SW480 (cell line): Measurements from ENCODE around the gene SLC24A3.
"Not testable (repeated sequence)": the region's sequence is repeated elsewhere in the genome, so short reads cannot be mapped to it uniquely, and the experiment has no call there.

ENCODE experiments used
- DNase-seq: peaks from one replicate; pipeline ENCODE4 v3.0.0-alpha.2; 2016; ENCODE audit warnings: low spot score

Gene SLC24A3

DNA sequence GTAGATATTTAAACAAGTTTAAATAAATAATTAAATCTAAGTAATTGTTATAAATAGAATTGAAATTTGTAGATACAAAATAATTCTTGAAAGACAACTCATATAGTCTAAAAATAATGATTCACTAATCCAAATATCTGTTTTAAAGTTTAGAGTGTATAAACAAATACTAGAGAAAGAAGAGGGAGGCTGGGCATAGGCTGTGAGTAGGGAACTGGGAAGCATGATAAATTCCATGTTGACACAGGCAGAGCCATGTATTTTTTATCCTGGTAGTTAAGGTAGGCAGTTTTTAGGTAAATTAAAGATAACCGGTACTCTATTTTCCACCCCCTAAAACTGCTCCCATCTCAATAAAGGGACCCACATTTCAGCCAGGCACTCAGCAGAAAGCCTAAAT lies 534.0 kb downstream of the SLC24A3 start:
- DNase-seq, result no peak

DNA sequence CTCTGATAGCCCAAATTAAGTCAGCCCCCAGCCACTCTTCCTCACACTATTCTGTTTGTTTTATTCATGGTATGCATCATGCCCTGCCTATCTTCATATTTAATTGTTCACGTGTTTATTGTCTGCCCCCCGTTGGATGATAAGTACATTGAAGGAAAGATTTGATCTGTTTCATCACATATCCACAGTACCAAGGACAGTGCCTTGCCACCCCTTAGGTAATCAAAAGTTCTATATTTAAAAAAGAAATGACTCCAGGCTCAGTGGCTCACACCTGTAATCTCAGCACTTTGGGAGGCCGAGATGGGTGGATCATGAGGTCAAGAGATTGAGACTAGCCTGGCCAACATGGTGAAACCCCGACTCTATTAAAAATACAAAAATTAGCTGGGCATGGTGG lies 535.5 kb downstream of the SLC24A3 start:
- no peak for DNase-seq

DNA sequence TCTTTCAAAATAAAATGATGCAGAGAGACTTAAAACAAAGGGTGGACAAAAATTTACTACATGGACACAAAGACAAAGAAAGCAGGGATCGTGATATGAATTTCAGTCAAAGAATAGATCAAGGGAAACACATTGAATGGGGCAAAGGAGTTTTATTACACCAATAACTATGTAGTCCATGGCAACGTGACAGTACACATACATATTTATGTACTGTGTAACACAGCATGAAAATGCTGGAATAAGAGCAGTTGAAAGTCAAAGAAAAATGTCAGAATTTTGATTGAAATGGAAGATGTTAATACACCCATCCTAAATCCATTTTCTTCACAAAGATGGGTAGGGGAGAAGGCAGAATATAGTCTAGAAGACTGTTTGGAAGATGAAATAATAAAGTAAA lies 536.2 kb downstream of the SLC24A3 start:
- DNase-seq, result no peak

DNA sequence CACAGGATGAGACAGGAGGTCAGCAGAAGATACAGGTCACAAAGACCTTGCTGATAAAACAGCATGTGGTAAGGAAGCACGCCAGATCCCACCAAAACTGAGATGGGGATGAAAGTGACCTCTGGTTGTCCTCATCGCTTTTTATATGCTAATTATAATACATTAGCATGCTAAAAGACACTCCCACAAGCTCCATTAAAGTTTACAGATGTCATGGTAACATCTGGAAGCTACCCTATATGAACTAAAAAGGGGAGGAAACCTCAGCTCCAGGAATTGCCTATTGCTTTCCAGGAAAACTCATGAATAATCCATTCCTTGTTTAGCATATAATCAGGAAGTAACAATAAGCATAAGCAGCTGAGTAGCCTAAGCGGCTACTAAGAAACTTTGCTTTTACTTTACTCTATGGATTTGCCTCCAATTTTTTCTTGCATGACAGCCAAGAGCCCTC lies 537.2 kb downstream of the SLC24A3 start:
- DNase-seq, result no peak

DNA sequence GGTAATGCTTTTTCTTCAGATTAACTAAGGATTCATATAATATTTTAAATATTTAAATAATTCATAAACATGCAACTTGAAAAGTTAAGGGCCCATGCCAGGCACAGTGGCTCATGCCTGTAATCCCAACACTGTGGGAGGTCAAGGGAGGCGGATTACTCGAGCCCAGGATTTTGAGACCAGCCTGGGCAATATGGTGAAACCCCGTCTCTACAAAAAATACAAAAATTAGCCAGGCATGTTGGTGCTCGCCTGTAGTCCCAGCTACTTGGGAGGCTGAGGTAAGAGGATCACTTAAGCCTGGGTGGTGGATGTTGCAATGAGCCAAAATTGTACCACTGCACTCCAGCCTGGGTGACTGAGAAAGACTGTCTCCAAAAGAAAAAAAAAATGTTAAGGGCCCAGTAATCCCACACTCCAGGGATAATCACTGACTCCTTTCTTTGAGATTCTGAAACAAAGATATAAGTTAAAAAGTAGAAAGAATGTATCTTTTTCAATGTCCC lies 537.7 kb downstream of the SLC24A3 start:
- DNase-seq, result no peak

DNA sequence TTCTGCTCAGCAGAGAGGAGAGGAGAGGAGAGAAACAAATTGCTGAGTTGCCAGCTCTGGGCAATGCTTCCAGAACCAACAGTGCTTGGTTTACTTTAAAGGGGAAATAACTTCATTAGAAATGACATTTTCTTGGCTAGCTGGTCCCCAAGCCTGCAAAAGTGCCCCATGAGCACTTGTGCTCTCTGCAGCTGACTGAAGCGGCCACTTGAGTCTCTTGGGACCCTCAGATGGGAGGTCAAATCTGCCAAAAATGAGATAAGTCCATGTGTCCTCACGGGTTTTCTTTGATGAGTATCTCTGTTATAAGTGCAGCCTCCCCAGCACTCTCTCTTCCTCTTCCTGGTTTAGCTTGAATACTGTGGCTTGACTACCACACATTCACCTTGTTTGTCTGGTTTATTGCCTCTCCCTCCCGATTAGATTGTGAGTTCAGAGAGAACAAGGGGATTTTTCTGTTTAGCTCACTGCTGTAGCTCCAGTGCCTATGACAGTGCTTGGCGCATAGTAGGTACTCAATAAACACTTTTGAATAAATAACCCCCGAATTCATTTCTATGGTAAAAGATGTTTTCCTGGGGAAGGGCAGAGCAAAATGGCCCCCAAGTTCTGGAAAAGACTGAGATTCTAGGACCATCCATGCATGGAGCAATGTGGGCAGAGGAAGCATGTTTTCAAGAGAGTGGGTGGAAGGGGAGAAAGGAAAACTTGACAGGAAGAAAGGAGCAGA lies 538.6 kb downstream of the SLC24A3 start:
- no peak for DNase-seq

DNA sequence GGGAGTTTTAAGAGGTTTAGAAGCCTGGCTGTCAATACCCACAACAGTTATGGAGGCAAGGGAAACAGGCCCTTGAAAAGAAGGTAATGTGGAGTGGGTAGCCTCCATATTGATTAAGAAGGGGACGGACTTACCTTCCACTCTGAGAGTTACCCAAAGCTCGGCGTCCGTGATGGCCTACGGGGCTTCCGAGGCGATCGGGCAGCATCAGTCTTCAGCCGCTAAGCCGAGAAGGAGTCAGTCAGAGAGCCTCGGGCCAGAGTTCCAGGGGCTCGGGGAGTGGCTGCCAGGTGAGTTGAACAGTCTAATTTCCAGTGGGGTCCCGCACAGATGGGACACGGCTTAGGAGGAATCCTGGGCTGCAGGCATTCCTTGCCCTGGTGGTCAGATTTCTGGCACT lies 541.8 kb downstream of the SLC24A3 start:
- DNase-seq, result not testable (repeated sequence)

DNA sequence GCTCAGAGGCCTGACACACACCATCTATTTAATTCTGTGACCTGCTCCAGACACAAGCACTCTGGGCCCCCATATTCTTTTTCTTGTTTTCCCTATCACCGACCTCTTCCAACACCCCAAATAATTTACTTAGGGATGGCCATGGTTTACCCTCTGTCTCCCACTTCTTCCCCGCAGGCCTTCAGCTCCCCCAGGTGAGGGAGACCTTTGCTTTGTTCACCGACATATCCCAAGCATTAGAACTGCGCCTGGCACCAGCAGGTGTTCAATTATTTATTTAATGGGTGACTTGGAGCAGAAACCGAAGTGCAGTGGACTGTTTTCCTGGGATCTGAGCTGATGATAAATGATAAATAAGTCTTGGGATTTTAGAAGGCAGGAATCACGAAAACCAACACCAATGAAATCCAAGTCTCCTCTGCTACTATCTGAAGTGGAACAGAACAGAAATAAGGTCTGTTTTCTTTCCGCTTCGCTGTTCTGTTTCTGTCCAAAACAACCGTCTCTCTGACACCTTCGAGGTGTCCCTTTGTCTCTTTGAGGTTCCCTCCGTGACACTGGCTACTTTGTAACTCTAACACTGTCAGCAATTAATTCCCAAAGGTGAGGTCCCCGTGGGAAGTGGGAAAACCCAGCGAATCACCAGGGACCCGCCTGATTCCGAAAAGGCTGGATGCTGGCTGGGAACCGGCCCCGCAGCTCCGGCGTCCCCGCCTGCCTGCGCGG lies 544.5 kb downstream of the SLC24A3 start:
- DNase-seq, result no peak

DNA sequence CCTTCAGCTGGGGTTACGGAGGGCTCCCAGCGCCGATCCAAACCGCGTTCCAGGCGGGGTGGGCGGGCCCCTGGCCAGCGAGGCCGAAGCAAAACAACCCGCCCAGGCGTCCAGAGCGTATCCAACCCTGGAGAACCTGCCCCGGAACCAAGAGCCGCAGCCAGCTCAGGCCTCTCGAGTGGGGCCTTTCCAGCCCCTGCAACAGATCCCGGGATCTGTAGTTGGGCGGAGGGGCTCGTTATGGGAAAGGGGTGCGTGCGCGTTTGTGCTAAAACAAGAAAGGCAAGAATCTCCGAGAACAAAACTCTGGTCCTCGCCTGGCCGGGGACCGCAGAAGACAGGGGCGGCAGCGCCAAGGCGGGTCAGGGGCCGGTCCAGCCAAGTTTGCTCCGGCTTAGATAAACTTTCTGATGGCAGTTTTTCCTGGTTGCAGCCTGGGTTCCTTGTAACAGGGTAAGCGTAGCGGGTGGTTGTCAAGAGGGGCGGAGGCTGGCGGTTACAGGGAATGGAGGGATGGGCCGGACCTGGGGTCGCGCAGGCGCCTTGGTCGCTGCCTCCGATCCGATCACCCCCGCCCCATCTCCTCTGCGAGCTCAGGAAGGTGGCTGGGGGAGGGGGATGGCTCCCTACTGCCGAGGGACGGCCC lies 545.2 kb downstream of the SLC24A3 start:
- DNase-seq, result peak; percentile 75

DNA sequence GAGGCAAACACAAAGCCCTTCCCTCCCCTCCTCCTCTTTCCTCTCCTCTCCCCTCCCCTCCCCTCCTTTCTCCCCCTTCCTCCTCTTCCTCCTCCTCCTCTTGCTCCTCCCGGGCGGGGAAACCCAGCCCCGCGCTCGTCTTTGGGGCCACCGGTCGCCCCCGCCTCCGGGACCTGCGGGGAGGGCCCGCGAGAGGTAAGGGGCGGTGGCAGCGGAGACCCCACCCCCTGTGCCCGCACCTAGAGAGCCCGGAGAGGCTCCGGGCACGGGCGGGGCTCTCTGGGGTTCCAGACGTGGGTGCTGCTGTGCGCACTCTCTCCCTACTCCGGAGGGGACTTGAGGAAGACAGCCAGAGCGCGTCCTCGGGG lies 545.7 kb downstream of the SLC24A3 start, which contains the start of gene RIN2:
Gene RIN2 (plus strand): TSS at position 126 of the 368 bp plus-strand sequence. CDS start 131,344 bp downstream, outside the sequence.
- no peak for DNase-seq

DNA sequence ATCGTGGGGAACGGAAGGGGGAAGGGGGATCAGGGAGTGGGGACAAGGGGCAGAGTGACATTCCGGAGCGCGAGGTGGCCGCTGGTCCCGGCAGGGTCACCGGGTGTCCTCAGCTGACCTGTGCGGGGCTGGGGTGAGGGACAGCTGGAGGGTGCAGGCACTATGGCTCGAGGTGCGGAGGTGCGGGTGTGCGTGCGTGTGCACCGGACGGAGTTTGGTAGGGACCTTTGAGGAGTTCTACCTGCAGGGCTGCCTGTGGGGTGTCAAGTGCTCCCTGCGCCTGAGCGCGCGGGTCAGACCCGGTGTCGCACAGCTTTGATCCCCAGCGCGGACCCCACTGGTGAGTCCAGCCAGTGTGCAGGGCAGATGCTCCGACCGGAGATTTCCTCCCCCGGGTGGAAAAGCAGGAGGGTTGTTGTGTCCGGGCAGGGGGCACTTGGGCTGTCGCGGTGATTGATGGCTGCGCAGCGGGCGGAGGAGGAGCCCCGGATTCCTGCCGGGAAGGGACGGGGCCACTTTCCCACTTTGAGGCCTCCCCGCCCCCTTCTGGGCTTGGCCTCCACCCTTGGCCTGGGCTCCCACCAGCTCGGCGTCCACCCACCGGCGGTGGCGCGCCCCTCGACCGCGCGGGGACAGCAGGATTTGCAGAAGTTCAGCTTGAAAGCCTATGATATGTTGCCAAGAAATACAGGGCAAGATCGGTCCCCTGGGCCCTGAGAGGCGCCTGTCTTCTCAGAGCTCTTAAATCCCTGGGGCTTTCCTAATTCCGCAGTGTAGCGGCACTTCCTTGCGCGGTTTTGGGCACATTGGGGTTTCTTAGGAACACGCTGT lies 546.3 kb downstream of the SLC24A3 start:
- DNase-seq, result no peak

DNA sequence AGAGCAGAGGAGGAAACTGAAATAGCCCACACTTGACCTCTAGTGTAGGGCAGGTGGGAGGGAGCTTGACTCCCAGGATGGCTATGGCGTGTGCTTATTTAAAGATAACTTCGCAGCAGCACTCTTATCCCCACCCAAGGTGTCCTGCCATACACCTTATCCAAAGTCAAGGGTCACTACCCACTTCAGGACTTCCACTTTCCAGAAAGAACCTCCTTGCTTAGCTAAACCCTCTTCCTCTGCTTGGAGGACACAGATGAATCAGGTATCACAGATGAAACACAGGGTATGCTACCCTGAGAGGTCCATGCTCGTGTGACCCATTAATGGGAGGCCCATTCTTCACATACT lies 547.9 kb downstream of the SLC24A3 start:
- no peak for DNase-seq

DNA sequence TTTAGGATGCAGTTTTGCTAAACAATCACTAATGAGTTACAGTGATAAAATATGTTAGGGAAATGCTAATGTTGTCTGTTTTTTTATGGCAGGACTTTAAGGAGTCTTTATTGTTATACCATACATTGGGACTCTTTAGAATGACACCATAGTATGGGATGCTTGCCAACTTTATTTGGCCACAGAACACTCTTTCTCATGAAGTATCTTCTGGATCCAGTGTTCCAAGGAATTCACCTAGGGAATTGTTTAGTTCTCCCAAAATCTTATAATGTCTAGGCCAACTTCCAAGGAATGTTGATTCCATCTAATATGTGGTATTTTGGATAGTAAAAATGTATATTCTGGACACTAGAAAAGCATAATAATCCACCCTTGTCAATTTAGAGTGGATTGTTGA lies 548.9 kb downstream of the SLC24A3 start:
- DNase-seq, result no peak

DNA sequence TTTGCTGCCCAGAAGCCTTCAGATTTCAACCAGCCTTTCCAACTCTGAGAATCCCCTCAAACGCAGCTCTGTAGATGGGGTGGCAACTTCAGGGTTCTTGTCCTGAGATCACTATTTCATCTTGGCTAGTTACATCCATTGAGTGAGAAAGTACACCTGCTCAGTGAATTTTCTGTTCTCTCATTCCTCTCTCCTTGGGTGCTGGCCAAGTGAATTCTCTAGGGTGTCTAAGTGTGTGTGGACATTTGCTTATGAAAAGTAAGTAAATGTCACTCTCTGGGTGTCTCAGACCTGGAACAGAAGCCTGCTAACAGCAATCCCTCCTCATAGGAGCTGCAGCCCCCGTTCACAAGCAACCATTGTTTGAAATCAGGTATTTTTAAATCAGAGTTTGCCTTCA lies 549.4 kb downstream of the SLC24A3 start:
- DNase-seq, result no peak

DNA sequence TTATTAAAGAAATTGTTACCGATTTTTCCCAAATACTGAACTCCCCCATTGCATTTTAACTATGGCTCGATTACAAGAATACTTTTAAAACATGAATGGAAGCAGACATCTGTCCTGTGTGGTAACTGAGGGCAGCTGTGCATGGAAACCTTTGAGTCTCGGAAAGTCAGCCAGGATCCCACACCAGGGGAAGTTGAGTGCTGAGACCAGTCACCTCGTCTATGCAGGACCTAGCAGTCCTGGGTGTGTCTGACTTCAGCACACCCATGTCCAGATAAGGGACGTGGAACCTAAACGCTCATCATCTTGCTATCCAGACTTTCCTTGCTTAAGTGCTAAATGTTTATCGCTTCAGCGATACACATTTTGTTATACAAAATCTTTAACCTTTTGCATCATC lies 551.8 kb downstream of the SLC24A3 start:
- no peak for DNase-seq

DNA sequence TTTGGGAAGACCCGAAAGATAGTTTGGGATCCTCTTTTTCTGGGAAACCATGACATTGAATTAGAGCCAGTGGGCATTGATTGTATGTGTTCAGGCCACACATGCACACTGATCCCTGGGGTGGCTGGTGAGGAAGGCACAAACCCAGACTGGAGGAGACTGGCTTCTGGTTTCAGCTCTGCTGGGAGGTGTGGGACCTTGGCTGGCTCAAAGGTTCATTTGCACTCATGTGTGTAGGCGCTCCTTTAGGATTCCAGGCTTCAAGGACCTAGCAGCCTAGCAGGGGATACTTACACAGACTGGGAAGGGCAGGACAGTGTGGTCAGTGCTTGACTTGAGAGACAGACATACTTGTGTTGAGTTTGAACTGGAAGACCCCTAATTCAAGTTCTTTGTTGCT lies 552.8 kb downstream of the SLC24A3 start:
- DNase-seq, result no peak

DNA sequence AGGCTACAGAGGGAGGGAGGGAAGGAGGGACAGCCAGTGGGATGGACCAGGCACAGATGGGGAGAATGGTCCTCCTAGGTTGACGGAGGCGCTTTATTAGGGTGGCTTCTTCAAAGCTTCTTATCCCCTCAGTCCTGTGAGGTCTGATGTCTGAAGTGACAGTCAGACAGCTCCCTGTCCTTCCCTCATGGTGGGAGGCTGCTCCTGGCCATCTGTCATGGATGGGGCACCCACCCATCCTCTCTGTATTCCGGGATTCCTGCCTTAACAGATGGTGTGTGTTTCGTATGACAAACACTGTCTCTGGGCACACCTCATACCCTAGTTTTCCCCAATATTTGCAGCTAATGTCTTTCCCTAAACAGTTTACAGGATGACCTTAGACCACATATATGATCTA lies 553.5 kb downstream of the SLC24A3 start:
- DNase-seq, result no peak

DNA sequence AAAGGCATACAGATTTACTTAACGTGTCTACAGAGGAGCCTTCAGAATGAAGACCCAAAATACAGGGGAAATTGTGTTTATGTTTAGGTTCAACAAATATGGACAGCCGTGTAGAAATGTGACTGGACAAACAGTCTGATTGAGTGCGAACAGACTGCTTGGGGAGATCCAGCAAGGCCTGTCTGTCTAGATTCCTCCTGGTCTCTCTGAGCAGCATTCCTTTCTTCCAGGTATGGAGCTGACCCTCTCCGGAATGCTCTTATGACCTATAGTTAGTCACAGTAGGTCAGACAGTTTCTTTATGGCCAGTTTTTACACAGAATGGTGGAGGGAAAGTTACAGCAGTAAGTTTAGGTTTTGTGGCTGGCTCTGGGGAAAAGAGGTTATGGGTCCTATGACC lies 554.6 kb downstream of the SLC24A3 start:
- DNase-seq, result no peak

DNA sequence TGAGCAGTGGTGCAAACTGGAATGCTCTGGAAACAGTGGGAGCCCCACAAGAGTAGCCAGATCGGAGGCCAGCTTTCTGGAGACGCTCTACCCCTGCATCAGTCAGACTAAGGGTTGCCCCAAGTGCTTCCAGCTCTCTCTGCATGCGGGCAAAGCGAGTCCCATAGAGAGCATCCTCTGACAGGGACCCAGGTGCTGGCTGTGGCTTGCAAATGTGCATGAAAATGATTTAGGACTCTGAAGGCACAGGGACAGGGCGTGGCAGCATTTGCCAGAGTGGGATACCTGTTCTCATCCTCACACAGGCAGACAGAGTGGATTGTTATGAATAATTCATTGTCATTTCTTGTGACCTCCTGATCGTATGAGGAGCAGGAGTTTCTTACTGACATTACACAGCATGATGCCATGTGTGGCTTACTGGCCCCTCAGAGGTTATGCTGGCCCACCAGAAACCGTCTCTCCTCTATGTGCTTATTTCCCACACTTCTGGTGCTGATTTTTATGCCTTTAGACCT lies 555.9 kb downstream of the SLC24A3 start:
- no peak for DNase-seq

DNA sequence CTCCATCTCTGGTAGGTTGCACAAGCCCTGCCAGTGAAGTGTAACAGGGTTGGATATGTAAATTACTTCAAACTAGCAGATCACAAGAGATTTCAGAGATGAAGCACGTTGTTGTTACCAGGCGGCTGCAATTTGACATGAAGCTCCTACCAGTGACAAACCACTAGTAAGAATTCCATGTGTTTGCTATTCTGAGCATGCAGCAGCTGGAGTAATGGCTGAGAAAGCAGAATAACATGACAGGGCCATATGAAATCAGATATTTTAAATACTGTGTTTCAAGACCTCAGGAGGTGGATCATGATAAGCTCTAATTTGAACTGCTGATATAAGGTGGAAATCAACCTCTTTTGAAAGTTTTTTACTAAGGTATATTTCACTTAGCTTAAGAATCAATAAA lies 557.1 kb downstream of the SLC24A3 start:
- DNase-seq, result no peak

DNA sequence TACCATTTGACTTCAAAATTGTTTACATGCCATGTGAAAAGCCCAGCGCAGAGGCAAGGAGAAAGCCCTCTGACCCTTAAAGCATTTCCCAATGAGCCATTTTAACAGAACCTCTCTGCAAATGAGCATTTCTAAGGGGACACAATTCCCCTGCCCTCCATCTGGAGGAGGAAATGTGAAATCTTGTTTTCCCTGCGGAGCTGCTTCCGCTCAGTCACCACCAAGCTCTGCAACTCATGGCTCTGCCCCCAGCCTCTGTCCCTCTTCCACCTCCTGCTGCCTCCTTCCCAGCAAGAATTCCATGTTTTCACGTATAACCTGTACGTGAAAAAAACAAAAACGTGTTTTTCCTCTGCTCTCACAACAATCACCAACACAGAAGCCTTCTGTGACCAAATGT lies 557.9 kb downstream of the SLC24A3 start:
- no peak for DNase-seq

DNA sequence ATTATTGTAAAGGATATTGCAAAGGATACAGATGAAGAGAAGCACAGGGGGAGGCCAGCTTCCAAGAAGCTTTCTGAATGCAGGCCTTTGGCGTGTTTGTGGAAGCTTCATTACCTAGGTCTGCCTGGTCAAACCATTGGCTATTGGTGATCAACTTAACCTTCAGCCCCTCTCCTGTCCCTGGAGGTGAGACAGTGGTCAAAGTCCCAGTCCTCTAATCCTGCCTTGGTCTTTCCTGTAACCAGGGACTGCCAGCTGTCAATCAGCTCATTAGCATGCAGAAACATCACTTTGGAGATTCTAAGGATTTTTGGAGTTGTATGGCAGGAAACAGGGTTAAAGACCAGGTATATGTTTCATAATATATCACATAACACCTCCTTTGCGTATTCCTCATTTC lies 558.6 kb downstream of the SLC24A3 start:
- no peak for DNase-seq
